Trophoblast cell (in vitro differentiated cells and primary cell): ENCODE results near the gene SLC19A1.

Experiments
- DNase-seq, 2 donors: peaks; one replicate each; pipeline ENCODE4 v3.0.0-alpha.2; 2016
- H2AFZ ChIP-seq: 2 replicates; pipeline ENCODE4 v1.6.1; 2013; ENCODE audit warnings: low read length, moderate library complexity, mild to moderate bottlenecking; ENCODE audit not compliant: insufficient read depth, poor library complexity
- H2AK5ac ChIP-seq: 2 replicates; pipeline ENCODE4 v1.6.1; 2013; ENCODE audit warnings: mild to moderate bottlenecking, low read length
- H2BK120ac ChIP-seq: 2 replicates; pipeline ENCODE4 v1.6.1; 2013; ENCODE audit warnings: low read length, mild to moderate bottlenecking, moderate library complexity; ENCODE audit not compliant: insufficient read depth, poor library complexity
- H2BK12ac ChIP-seq: 2 replicates; pipeline ENCODE4 v1.6.1; 2013; ENCODE audit warnings: mild to moderate bottlenecking, low read length, moderate library complexity
- H2BK5ac ChIP-seq: 2 replicates; pipeline ENCODE4 v1.6.1; 2013; ENCODE audit warnings: low read length, low read depth, moderate library complexity, mild to moderate bottlenecking; ENCODE audit not compliant: poor library complexity
- H3K14ac ChIP-seq: 2 replicates; pipeline ENCODE4 v1.6.1; 2013; ENCODE audit warnings: mild to moderate bottlenecking, low read length
- H3K18ac ChIP-seq: 2 replicates; pipeline ENCODE4 v1.6.1; 2013; ENCODE audit warnings: mild to moderate bottlenecking, low read length
- H3K23ac ChIP-seq: 2 replicates; pipeline ENCODE4 v1.6.1; 2013; ENCODE audit warnings: low read length
- H3K27ac ChIP-seq: 2 replicates; pipeline ENCODE4 v1.5.1; 2013; ENCODE audit warnings: low read depth, mild to moderate bottlenecking, inconsistent platforms, low read length, moderate library complexity
- H3K27me3 ChIP-seq: 2 replicates; pipeline ENCODE4 v1.6.1; 2013; ENCODE audit warnings: inconsistent platforms, mild to moderate bottlenecking, low read length, moderate library complexity; ENCODE audit not compliant: insufficient read depth
- H3K36me3 ChIP-seq, 2 experiments: 1 replicate in 1 of 2; 2 replicates in 1 of 2; pipeline ENCODE4 v1.6.1; 2013; ENCODE audit warnings: low read length in 2 of 2, mild to moderate bottlenecking in 2 of 2, moderate library complexity in 1 of 2; ENCODE audit not compliant: insufficient read depth in 2 of 2, control insufficient read depth in 1 of 2
- H3K4ac ChIP-seq: 2 replicates; pipeline ENCODE4 v1.6.1; 2013; ENCODE audit warnings: low read depth, mild to moderate bottlenecking, low read length, moderate library complexity
- H3K4me1 ChIP-seq, 2 experiments: 1 replicate in 1 of 2; 2 replicates in 1 of 2; pipeline ENCODE4 v1.6.1; 2013; ENCODE audit warnings: low read length in 2 of 2, mild to moderate bottlenecking in 2 of 2, moderate library complexity in 1 of 2; ENCODE audit not compliant: insufficient read depth in 2 of 2, control insufficient read depth in 1 of 2
- H3K4me2 ChIP-seq: 2 replicates; pipeline ENCODE4 v1.6.1; 2013; ENCODE audit warnings: inconsistent platforms, mild to moderate bottlenecking, low read length, moderate library complexity
- H3K4me3 ChIP-seq: 2 replicates; pipeline ENCODE4 v1.5.1; 2013; ENCODE audit warnings: mild to moderate bottlenecking, low read depth, low read length, inconsistent platforms
- H3K79me1 ChIP-seq: one replicate; pipeline ENCODE4 v1.6.1; 2013; ENCODE audit warnings: low read length
- H3K79me2 ChIP-seq: 2 replicates; pipeline ENCODE4 v1.6.1; 2013; ENCODE audit warnings: low read length, mild to moderate bottlenecking; ENCODE audit not compliant: control insufficient read depth, insufficient read depth, poor library complexity
- H3K9ac ChIP-seq: 2 replicates; pipeline ENCODE4 v1.6.1; 2013; ENCODE audit warnings: mild to moderate bottlenecking, low read length
- H3K9me3 ChIP-seq: 2 replicates; pipeline ENCODE4 v1.6.1; 2013; ENCODE audit warnings: low read depth, mild to moderate bottlenecking, control low read depth, inconsistent platforms, low read length; ENCODE audit not compliant: insufficient read depth
- H4K12ac ChIP-seq: 2 replicates; pipeline ENCODE4 v1.6.1; 2013; ENCODE audit warnings: low read depth, mild to moderate bottlenecking, low read length, moderate library complexity
- H4K8ac ChIP-seq: 2 replicates; pipeline ENCODE4 v1.6.1; 2013; ENCODE audit warnings: low read depth, mild to moderate bottlenecking, low read length, moderate library complexity
- H4K91ac ChIP-seq: one replicate; pipeline ENCODE4 v1.6.1; 2013; ENCODE audit warnings: low read depth, mild to moderate bottlenecking, low read length, moderate library complexity
- WGBS: extraction: QIAGEN DNeasy Blood & Tissue Kit; methylation state at CpG from one replicate; pipeline ENCODE4 v1.1.7; 2013; ENCODE audit warnings: missing lambda C conversion rate; ENCODE audit not compliant: insufficient read length, insufficient coverage; ENCODE audit errors: extremely low coverage; 5-methylcytosine and 5-hydroxymethylcytosine counted together

SLC19A1 gene

DNA sequence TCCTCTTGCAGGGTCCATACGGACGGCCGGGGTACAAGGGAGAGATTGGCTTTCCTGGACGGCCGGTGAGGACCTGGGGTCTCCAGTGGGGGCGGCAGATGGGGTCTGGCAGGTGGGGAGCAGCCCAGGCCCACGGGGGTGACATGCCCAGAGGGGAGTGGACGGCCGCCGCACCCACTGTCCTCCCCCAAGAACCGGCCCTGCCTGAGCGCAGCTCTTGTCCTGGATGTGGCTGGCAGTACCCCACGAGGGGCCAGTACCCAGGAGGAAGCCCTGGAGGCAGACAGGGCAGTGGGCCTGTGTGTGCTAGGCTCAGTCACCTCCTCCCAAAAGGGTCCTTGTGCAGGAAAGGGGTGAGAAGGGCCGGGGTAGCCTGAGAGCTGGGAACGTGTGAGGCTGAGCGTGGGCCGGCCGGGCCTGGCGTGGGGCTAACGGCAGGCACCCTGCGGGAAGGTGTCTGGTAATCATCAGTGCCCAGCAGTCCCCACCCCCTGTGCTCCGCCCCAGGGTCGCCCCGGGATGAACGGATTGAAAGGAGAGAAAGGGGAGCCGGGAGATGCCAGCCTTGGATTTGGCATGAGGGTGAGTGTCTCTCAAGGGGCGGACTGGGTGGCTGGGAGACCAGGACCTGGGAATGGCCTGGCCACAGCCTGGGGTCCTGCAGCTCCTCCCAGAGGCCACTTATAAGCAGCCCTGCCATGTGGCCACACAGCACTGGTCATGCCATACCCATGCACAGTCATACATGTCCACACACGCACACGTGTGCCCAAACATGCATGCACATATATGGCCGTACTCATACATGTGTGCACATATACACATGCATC, 47.2 kb downstream of the SLC19A1 start:
- Histone ChIP-seq H3K36me3 (peaks cover 90 to 91% of the 10 kb centered on the region in 2 experiments), H3K14ac (no peak overlapping the region), H3K4me1 (no peaks in the 10 kb centered on the region), H2AFZ (no peak overlapping the region), H4K12ac (no peak overlapping the region), H4K91ac (no peak overlapping the region), H3K79me2 (no peaks in the 10 kb centered on the region), H3K9me3 (peaks cover 8% of the 10 kb centered on the region), H2BK5ac (no peak overlapping the region), H3K18ac (no peak overlapping the region), H3K27me3 (no peaks in the 10 kb centered on the region), H3K79me1 (no peaks in the 10 kb centered on the region), H3K23ac (no peak overlapping the region), H2BK120ac (no peak overlapping the region), H2AK5ac (no peak overlapping the region), H3K27ac (no peak overlapping the region), H4K8ac (no peak overlapping the region), H2BK12ac (no peak overlapping the region), H3K4me2 (no peak overlapping the region), H3K9ac (no peak overlapping the region), H3K4me3 (peak overlapping the region; percentile 52), H3K4ac (no peak overlapping the region)
- WGBS, result no CpG with 5 or more reads among the region's 30 CpGs
- DNase-seq, result no peak

DNA sequence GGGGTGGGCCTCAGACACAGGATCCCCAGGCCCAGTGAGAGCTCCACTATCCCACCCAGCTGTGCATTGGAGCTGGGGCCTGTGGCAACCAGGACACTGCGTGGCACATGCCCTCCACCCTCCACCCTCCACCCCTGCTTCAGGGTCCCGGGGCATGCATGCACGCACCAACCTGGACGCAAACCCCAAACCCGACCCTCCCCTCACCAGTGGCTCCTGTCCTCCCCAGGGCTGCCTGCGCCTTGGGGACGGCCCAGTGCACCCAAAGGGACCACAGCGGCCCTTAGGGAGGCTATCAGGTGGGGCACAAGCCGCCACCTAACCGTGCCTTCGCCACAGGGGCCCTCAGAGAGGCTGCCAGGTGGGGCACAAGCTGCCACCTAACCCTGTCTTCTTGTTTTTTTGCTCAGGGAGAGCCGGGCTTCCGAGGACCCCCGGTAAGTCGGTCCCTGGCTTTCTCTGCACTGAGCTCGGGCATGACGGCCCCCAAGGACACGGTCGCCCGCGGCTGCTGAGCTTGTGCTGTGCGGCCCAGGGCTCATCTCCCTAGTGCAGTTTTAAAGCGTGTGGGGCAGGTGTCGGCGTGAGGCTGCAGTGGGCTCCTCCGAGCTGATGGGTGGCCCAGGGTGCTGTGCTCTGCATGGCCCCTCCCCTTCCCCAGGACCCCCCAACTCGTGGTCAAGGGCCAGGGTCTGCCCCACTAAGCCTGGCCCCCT, 47.9 kb downstream of the SLC19A1 start:
- Histone ChIP-seq H3K4ac (no peak overlapping the region), H3K79me2 (no peaks in the 10 kb centered on the region), H3K4me3 (no peak overlapping the region), H2AK5ac (no peak overlapping the region), H3K18ac (no peak overlapping the region), H2BK5ac (no peak overlapping the region), H3K27ac (no peak overlapping the region), H3K36me3 (peaks cover 88% of the 10 kb centered on the region in 2 experiments), H3K14ac (no peak overlapping the region), H3K4me1 (no peaks in the 10 kb centered on the region), H2BK120ac (no peak overlapping the region), H3K23ac (no peak overlapping the region), H3K27me3 (no peaks in the 10 kb centered on the region), H3K79me1 (no peaks in the 10 kb centered on the region), H2AFZ (no peak overlapping the region), H4K8ac (no peak overlapping the region), H2BK12ac (no peak overlapping the region), H3K9ac (no peak overlapping the region), H4K91ac (no peak overlapping the region), H3K9me3 (peaks cover 5% of the 10 kb centered on the region), H4K12ac (no peak overlapping the region), H3K4me2 (no peak overlapping the region)
- no CpG with 5 or more reads among the region's 27 CpGs for WGBS
- no peak for DNase-seq

DNA sequence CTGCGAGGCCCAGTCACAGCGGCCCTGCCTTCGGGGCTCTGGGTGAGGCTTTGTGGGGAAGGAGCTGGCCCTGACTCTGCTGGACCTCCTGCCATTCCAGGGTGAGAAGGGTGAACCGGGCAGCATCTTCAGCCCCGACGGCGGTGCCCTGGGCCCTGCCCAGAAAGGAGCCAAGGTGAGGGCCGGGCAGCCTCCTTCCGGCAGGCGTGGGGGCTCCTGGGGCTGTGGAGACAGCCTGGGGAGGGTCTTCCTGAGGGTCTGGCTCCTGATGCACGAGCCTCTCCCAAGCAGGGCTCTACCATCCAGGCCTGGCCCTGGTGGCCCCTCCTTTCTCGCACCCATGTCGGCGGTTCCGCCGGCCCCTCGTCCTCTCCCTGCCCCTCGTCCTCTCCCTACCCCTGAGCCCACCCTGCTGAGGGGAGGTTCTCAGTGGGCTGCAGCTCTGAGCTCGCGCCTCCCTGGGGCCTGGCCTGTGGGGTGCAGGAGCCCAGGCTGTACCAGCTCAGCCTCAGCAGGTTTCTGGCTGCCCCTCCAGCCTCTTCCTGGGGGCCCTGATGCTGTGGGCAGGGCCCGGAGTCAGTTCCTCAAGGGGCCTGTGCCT, 48.7 kb downstream of the SLC19A1 start:
- no peaks in the 10 kb centered on the region for H3K79me2 ChIP-seq
- no peak overlapping the region for H3K4me3 ChIP-seq
- no peak overlapping the region for H4K91ac ChIP-seq
- no peak overlapping the region for H3K23ac ChIP-seq
- H2BK120ac ChIP-seq, result no peak overlapping the region
- no peak overlapping the region for H4K12ac ChIP-seq
- no peak overlapping the region for H3K4me2 ChIP-seq
- no peak overlapping the region for H3K27ac ChIP-seq
- H3K79me1 ChIP-seq, result no peaks in the 10 kb centered on the region
- H2BK5ac ChIP-seq, result no peak overlapping the region
- DNase-seq, result no peak
- WGBS, result no CpG with 5 or more reads among the region's 21 CpGs
- no peak overlapping the region for H2AFZ ChIP-seq
- no peak overlapping the region for H4K8ac ChIP-seq
- H2AK5ac ChIP-seq, result no peak overlapping the region
- H3K27me3 ChIP-seq, result no peaks in the 10 kb centered on the region
- H3K36me3 ChIP-seq, result peaks cover 85 to 87% of the 10 kb centered on the region in 2 experiments
- no peaks in the 10 kb centered on the region for H3K4me1 ChIP-seq
- H2BK12ac ChIP-seq, result no peak overlapping the region
- H3K9me3 ChIP-seq, result peaks cover 5% of the 10 kb centered on the region
- H3K4ac ChIP-seq, result no peak overlapping the region
- no peak overlapping the region for H3K9ac ChIP-seq
- H3K14ac ChIP-seq, result no peak overlapping the region
- H3K18ac ChIP-seq, result no peak overlapping the region

DNA sequence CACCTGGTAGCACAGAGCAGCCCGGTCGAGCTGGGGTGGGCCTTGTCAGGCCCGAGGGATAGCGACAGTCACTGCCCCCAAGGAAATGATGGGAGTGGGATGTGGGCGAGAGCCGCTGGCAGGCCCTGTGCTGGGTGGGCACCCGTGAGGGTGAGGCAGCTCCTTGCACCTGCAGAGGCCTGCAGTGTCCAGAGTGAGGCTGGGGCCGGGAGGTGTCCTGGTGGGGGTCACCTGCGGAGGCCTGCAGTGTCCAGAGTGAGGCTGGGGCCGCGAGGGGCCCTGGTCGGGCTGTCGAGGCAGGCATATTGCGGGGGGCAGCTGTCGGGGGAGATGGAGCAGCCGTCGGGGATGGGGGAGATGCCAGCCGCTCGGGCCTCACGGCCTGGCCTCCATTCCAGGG, 49.5 kb downstream of the SLC19A1 start:
- Histone ChIP-seq H3K9ac (no peak overlapping the region), H3K27me3 (no peaks in the 10 kb centered on the region), H4K8ac (no peak overlapping the region), H3K4me3 (no peak overlapping the region), H2BK12ac (no peak overlapping the region), H3K36me3 (peaks cover 81 to 85% of the 10 kb centered on the region in 2 experiments), H3K79me1 (no peaks in the 10 kb centered on the region), H2AK5ac (no peak overlapping the region), H3K14ac (no peak overlapping the region), H4K91ac (no peak overlapping the region), H2AFZ (no peak overlapping the region), H3K4me1 (no peaks in the 10 kb centered on the region), H3K18ac (no peak overlapping the region), H3K9me3 (peaks cover 5% of the 10 kb centered on the region), H2BK120ac (no peak overlapping the region), H4K12ac (no peak overlapping the region), H3K79me2 (no peaks in the 10 kb centered on the region), H3K23ac (no peak overlapping the region), H2BK5ac (no peak overlapping the region), H3K27ac (no peak overlapping the region), H3K4me2 (no peak overlapping the region), H3K4ac (no peak overlapping the region)
- WGBS, result no CpG with 5 or more reads among the region's 20 CpGs
- DNase-seq, result no peak
